ENCODE measurements around the gene EDEM2. TPM values are rescaled to one million over a fixed set of nuclear protein-coding genes. Genes with fewer than 3 reads are reported as not detected.

The EDEM2 gene
- total RNA-seq, 1 donor: 32.2 TPM

GRCh38 chr20:35108921-35109320 is 38.2 kb downstream of the EDEM2 start:
- Histone ChIP-seq H4K20me1 (ENCODE audit: insufficient read depth, low read length) (no peaks in the 10 kb centered on the region), H3K9me3 (ENCODE audit: low read depth, low read length) (no peaks in the 10 kb centered on the region), H3K4me3 (ENCODE audit: insufficient read depth, low read length) (no peak overlapping the region), H3K79me2 (ENCODE audit: insufficient read depth, low read length) (no peaks in the 10 kb centered on the region), H3K27me3 (ENCODE audit: insufficient read depth, low read length) (no peaks in the 10 kb centered on the region), H2AFZ (ENCODE audit: low read length) (no peak overlapping the region), H3K27ac (ENCODE audit: low read depth, low read length) (no peak overlapping the region), H3K36me3 (ENCODE audit: insufficient read depth, low read length) (no peaks in the 10 kb centered on the region), H3K4me2 (ENCODE audit: insufficient read depth, low read length) (no peak overlapping the region), H3K4me1 (ENCODE audit: insufficient read depth, low read length) (peaks cover 39% of the 10 kb centered on the region)
- TF ChIP-seq CTCF (IDR thresholded peaks at IDR 0.05; ENCODE audit: extremely low read depth, low read depth, low read length): no peak
- DNase-seq (ENCODE audit: insufficient read length, low spot score, missing footprints): peak; percentile 26

- H3K4me2 ChIP-seq (ENCODE audit: insufficient read depth, low read length): no peak overlapping the region
- no peaks in the 10 kb centered on the region for H3K27me3 ChIP-seq (ENCODE audit: insufficient read depth, low read length)
- TF ChIP-seq CTCF (IDR thresholded peaks at IDR 0.05; ENCODE audit: extremely low read depth, low read depth, low read length): no peak
- H3K9me3 ChIP-seq (ENCODE audit: low read depth, low read length): no peaks in the 10 kb centered on the region
- H3K4me3 ChIP-seq (ENCODE audit: insufficient read depth, low read length): no peak overlapping the region
- H3K27ac ChIP-seq (ENCODE audit: low read depth, low read length): no peak overlapping the region
- DNase-seq (ENCODE audit: insufficient read length, low spot score, missing footprints): peak; percentile 44
- H2AFZ ChIP-seq (ENCODE audit: low read length): no peak overlapping the region
- no peaks in the 10 kb centered on the region for H3K36me3 ChIP-seq (ENCODE audit: insufficient read depth, low read length)
- H4K20me1 ChIP-seq (ENCODE audit: insufficient read depth, low read length): no peaks in the 10 kb centered on the region
- H3K4me1 ChIP-seq (ENCODE audit: insufficient read depth, low read length): peaks cover 41% of the 10 kb centered on the region
- H3K79me2 ChIP-seq (ENCODE audit: insufficient read depth, low read length): no peaks in the 10 kb centered on the region
Measured at GRCh38 chr20:35106827-35107380, 40.2 kb downstream of the EDEM2 start.

GRCh38 chr20:35104685-35105295 is 42.3 kb downstream of the EDEM2 start:
- no peaks in the 10 kb centered on the region for H3K27me3 ChIP-seq (ENCODE audit: insufficient read depth, low read length)
- no peak for TF ChIP-seq CTCF (IDR thresholded peaks at IDR 0.05; ENCODE audit: extremely low read depth, low read depth, low read length)
- H2AFZ ChIP-seq (ENCODE audit: low read length): no peak overlapping the region
- no peak overlapping the region for H3K4me2 ChIP-seq (ENCODE audit: insufficient read depth, low read length)
- H3K27ac ChIP-seq (ENCODE audit: low read depth, low read length): no peak overlapping the region
- H3K4me3 ChIP-seq (ENCODE audit: insufficient read depth, low read length): no peak overlapping the region
- no peaks in the 10 kb centered on the region for H3K36me3 ChIP-seq (ENCODE audit: insufficient read depth, low read length)
- H3K79me2 ChIP-seq (ENCODE audit: insufficient read depth, low read length): no peaks in the 10 kb centered on the region
- no peaks in the 10 kb centered on the region for H3K9me3 ChIP-seq (ENCODE audit: low read depth, low read length)
- peaks cover 27% of the 10 kb centered on the region for H3K4me1 ChIP-seq (ENCODE audit: insufficient read depth, low read length)
- H4K20me1 ChIP-seq (ENCODE audit: insufficient read depth, low read length): no peaks in the 10 kb centered on the region
- peak; percentile 76 for DNase-seq (ENCODE audit: insufficient read length, low spot score, missing footprints)

GRCh38 chr20:35101620-35102019 is 45.5 kb downstream of the EDEM2 start:
- Histone ChIP-seq H2AFZ (ENCODE audit: low read length) (no peak overlapping the region), H3K27me3 (ENCODE audit: insufficient read depth, low read length) (no peaks in the 10 kb centered on the region), H3K36me3 (ENCODE audit: insufficient read depth, low read length) (no peaks in the 10 kb centered on the region), H4K20me1 (ENCODE audit: insufficient read depth, low read length) (no peaks in the 10 kb centered on the region), H3K4me3 (ENCODE audit: insufficient read depth, low read length) (no peak overlapping the region), H3K27ac (ENCODE audit: low read depth, low read length) (no peak overlapping the region), H3K4me2 (ENCODE audit: insufficient read depth, low read length) (no peak overlapping the region), H3K9me3 (ENCODE audit: low read depth, low read length) (no peaks in the 10 kb centered on the region), H3K79me2 (ENCODE audit: insufficient read depth, low read length) (no peaks in the 10 kb centered on the region), H3K4me1 (ENCODE audit: insufficient read depth, low read length) (peaks cover 23% of the 10 kb centered on the region)
- no peak for DNase-seq (ENCODE audit: insufficient read length, low spot score, missing footprints)
- TF ChIP-seq CTCF (IDR thresholded peaks at IDR 0.05; ENCODE audit: extremely low read depth, low read depth, low read length): no peak
